BLaER1 treated with 17β-estradiol and CSF1 and Interleukin-3, amounts not matched to agents 10 nM and 100 nM (cell line): ENCODE data around the gene SNX32.

Experiments
- H3K27ac ChIP-seq, 11 experiments: shearing (Covaris generic); formaldehyde crosslinking; 2 replicates each; pipeline ENCODE4 v1.8.1; 2022
- H3K27me3 ChIP-seq, 11 experiments: shearing (Covaris generic); formaldehyde crosslinking; 2 replicates each; pipeline ENCODE4 v1.8.1; 2022
- H3K36me3 ChIP-seq, 11 experiments: shearing (Covaris generic); formaldehyde crosslinking; 2 replicates each; pipeline ENCODE4 v1.8.1; 2022
- H3K4me1 ChIP-seq, 10 experiments: shearing (Covaris generic); formaldehyde crosslinking; 2 replicates each; pipeline ENCODE4 v1.8.1; 2022
- H3K4me2 ChIP-seq, 11 experiments: shearing (Covaris generic); formaldehyde crosslinking; 2 replicates each; pipeline ENCODE4 v1.8.1; 2022
- H3K4me3 ChIP-seq, 10 experiments: shearing (Covaris generic); formaldehyde crosslinking; 2 replicates each; pipeline ENCODE4 v1.8.1; 2022
- H3K9ac ChIP-seq, 11 experiments: shearing (Covaris generic); formaldehyde crosslinking; 2 replicates each; pipeline ENCODE4 v1.8.1; 2022
- H3K9me3 ChIP-seq, 11 experiments: shearing (Covaris generic); formaldehyde crosslinking; replicated peaks in 1 of 11; 2 replicates each; pipeline ENCODE4 v1.8.1; 2022
- H4K20me1 ChIP-seq, 11 experiments: shearing (Covaris generic); formaldehyde crosslinking; 2 replicates each; pipeline ENCODE4 v1.8.1; 2022
- Cebpa-rat ChIP-seq, 11 experiments: shearing (Covaris generic); IDR thresholded peaks; 2 replicates each; pipeline ENCODE4 v1.8.1; 2022

Gene SNX32

GRCh38 chr11:65854852-65855837 lies 21.4 kb downstream of the SNX32 start:
- H3K27me3 ChIP-seq: no peaks in the 10 kb centered on the region
- H3K9me3 ChIP-seq: peaks cover 0 to 16% (median 0%) of the 10 kb centered on the region in 11 experiments; a peak in 9 of 22 replicates
- H3K9ac ChIP-seq: peak overlapping the region; percentile 92 to 99 (median 95); a peak in 19 of 22 replicates
- peak overlapping the region; percentile 84 to 99 (median 96); a peak in 19 of 20 replicates for H3K4me3 ChIP-seq
- peak overlapping the region in 2 of 11 experiments; percentile 3 to 90; a peak in 1 of 22 replicates for H3K27ac ChIP-seq
- H4K20me1 ChIP-seq: peaks cover 73 to 78% (median 78%) of the 10 kb centered on the region in 11 experiments
- TF ChIP-seq Cebpa-rat (IDR thresholded peaks at IDR 0.05): no peak
- H3K4me1 ChIP-seq: peaks cover 30 to 41% (median 35%) of the 10 kb centered on the region in 10 experiments
- peaks cover 58 to 65% (median 60%) of the 10 kb centered on the region in 11 experiments for H3K36me3 ChIP-seq
- H3K4me2 ChIP-seq: peak overlapping the region; percentile 77 to 95 (median 90)

DNA sequence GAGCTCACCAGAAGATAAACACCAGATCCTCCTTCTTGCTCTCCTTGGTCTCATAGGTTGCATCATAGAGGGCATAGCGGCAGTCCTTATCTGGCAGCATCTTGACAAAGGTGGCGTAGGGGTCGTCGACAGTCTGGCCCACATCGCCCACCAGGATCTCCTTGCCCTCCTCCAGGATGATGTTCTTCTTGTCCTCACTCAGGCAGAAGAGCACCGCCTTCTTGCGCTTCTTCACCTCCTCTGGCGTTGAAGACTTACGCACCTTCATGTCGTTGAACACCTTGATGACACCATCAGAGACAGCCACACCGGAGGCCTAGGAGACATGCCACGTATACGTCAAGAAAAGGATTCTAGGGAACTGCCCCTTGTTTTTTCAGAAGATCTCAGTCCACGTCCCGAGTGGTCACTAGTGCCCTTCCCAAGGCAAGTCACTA lies 22.2 kb downstream of the SNX32 start:
- Histone ChIP-seq H4K20me1 (peaks cover 68 to 72% (median 70%) of the 10 kb centered on the region in 11 experiments), H3K4me3 (peak overlapping the region; percentile 84 to 99 (median 96)), H3K27me3 (no peaks in the 10 kb centered on the region), H3K9me3 (peaks cover 0 to 16% (median 0%) of the 10 kb centered on the region in 11 experiments; a peak in 9 of 22 replicates), H3K4me2 (peak overlapping the region; percentile 77 to 95 (median 90)), H3K4me1 (peaks cover 30 to 41% (median 35%) of the 10 kb centered on the region in 10 experiments), H3K36me3 (peaks cover 55 to 61% (median 59%) of the 10 kb centered on the region in 11 experiments), H3K9ac (peak overlapping the region; percentile 92 to 99 (median 95)), H3K27ac (peak overlapping the region in 8 of 11 experiments; percentile 87 to 98 (median 92); a peak in 9 of 22 replicates)
- no peak for TF ChIP-seq Cebpa-rat (IDR thresholded peaks at IDR 0.05)

DNA sequence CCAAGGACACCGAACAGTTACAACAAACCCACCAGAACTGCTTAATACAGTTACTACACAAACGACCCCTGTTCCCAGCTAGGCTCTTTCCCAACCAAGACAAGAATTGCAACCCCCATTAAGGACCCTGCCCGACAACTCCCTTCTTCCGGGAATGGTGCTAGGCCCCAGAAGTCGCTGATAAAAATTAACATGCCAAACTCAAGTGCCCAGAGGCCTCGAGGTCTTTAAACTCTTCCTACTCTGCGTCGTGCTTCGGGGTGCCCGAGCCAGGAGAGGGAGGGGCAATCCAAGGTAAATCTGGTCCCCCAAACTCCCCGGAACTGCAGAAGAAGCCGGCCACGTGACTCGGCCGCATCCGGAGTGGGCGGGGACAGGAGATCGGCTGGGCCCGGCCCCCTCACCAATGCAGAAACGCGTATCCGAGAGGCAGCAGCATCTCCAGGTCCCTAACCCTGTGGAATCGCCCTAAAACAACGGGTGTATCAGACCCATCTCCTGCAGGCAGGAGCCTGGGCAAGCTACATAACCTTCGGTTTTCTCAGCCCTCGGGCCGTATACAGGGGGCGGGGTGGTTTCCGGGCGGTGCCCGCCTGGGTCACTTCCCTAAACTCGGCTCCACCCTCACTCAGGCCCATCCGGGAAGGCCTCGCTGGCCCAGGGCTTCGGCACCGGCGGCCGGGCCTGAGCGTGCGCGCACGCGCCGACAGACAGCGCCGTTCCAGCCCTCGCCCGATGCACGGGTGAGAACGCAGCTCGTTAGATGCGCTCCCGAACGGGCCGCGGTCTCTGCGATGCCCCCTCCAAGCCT lies 23.1 kb downstream of the SNX32 start:
- Histone ChIP-seq H3K4me1 (peaks cover 38 to 49% (median 44%) of the 10 kb centered on the region in 10 experiments), H3K4me2 (peak overlapping the region; percentile 77 to 95 (median 90)), H3K36me3 (peaks cover 50 to 55% (median 53%) of the 10 kb centered on the region in 11 experiments), H3K27me3 (no peaks in the 10 kb centered on the region), H3K9me3 (peaks cover 0 to 8% (median 0%) of the 10 kb centered on the region in 11 experiments; a peak in 5 of 22 replicates), H4K20me1 (peaks cover 59 to 72% (median 64%) of the 10 kb centered on the region in 11 experiments), H3K9ac (peak overlapping the region; percentile 92 to 99 (median 95)), H3K27ac (peak overlapping the region; percentile 87 to 98 (median 94)), H3K4me3 (peak overlapping the region; percentile 84 to 99 (median 96))
- TF ChIP-seq Cebpa-rat (IDR thresholded peaks at IDR 0.05): no peak

- TF ChIP-seq Cebpa-rat (IDR thresholded peaks at IDR 0.05): no peak
- Histone ChIP-seq H3K4me1 (peaks cover 44 to 55% (median 48%) of the 10 kb centered on the region in 10 experiments), H3K9me3 (peaks cover 0 to 3% (median 0%) of the 10 kb centered on the region in 11 experiments; a peak in 3 of 22 replicates), H3K4me2 (peak overlapping the region; percentile 62 to 95 (median 90)), H3K27ac (peak overlapping the region; percentile 87 to 98 (median 94)), H3K36me3 (peaks cover 50 to 55% (median 53%) of the 10 kb centered on the region in 11 experiments), H3K4me3 (peak overlapping the region; percentile 84 to 99 (median 96)), H4K20me1 (peaks cover 54 to 72% (median 63%) of the 10 kb centered on the region in 11 experiments), H3K9ac (peak overlapping the region; percentile 92 to 99 (median 95)), H3K27me3 (no peaks in the 10 kb centered on the region)
These were observed 23.7 kb downstream of the SNX32 start for GRCh38 chr11:65857500-65857852.

DNA sequence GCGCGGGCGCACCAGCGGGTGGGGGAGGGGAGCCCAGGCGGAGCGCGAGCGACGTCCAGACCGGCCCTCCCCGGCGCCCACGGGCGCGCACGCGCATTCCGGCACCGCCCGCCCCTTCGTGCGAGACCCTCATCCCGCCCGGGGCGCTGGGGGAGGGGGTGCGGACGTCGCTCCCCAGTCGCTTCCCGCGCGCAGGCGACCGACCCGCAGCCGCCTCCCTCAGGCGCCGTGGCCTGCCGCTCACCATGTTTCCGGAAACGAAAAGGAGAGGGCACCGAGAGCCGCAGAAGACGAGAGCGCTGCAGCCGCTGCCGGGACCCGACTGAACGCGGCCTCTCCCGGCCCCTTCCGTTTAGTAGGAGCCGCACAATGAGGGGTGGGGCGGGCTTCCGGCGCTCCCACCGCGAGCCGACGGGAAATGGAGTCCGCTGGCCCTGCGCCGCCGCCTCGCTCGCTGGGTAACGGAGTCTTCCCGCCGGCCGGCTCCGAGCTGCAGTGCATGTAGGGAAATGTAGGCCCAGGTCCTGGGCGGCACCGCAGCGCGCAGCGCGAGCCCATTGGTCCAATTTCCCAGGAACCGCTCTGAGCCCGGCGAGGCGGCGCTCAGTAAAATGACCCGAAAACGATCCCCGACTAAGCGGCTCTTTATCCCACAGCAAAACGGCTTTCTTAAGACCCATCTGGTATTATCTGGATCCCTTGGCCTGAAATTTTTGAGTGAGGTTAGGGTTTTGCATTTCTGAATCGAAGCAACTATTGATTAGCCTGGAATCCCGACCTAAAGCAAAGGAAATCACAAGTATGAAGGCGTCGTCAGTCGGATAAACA lies 24.3 kb downstream of the SNX32 start, which contains the start of gene CFL1:
Gene CFL1 (minus strand): TSS at position 328 of the 828 bp plus-strand sequence. CDS start 81 bp downstream, at position 247.
- peak within 1 kb of the TSS; percentile 89 to 98 (median 96) for H3K4me2 ChIP-seq
- no peaks in the 10 kb centered on the region; a peak in 1 of 22 replicates for H3K9me3 ChIP-seq
- peaks cover 50 to 55% (median 53%) of the 10 kb centered on the region in 11 experiments for H3K36me3 ChIP-seq
- peaks cover 46 to 59% (median 51%) of the 10 kb centered on the region in 10 experiments for H3K4me1 ChIP-seq
- TF ChIP-seq Cebpa-rat (IDR thresholded peaks at IDR 0.05): no peak
- peaks cover 48 to 72% (median 60%) of the 10 kb centered on the region in 11 experiments for H4K20me1 ChIP-seq
- H3K27ac ChIP-seq: peak within 1 kb of the TSS; percentile 87 to 98 (median 94)
- peak within 1 kb of the TSS; percentile 92 to 99 (median 95) for H3K9ac ChIP-seq
- no peaks in the 10 kb centered on the region for H3K27me3 ChIP-seq
- peak within 1 kb of the TSS; percentile 84 to 99 (median 96) for H3K4me3 ChIP-seq

GRCh38 chr11:65858681-65859087 lies 24.9 kb downstream of the SNX32 start:
- Histone ChIP-seq H3K9me3 (no peaks in the 10 kb centered on the region; a peak in 1 of 22 replicates), H3K27ac (peak overlapping the region; percentile 87 to 98 (median 91); a peak in 19 of 22 replicates), H3K27me3 (no peaks in the 10 kb centered on the region), H3K9ac (peak overlapping the region; percentile 92 to 99 (median 95)), H3K36me3 (peaks cover 50 to 55% (median 53%) of the 10 kb centered on the region in 11 experiments), H3K4me1 (peaks cover 46 to 60% (median 53%) of the 10 kb centered on the region in 10 experiments), H3K4me2 (peak overlapping the region; percentile 83 to 98 (median 96)), H3K4me3 (peak overlapping the region; percentile 84 to 99 (median 96)), H4K20me1 (peaks cover 42 to 72% (median 57%) of the 10 kb centered on the region in 11 experiments)
- TF ChIP-seq Cebpa-rat (IDR thresholded peaks at IDR 0.05): no peak

- Histone ChIP-seq H3K4me2 (peak overlapping the region; percentile 83 to 98 (median 96)), H3K4me1 (peaks cover 46 to 61% (median 52%) of the 10 kb centered on the region in 10 experiments), H3K27me3 (no peaks in the 10 kb centered on the region), H3K9me3 (no peaks in the 10 kb centered on the region; a peak in 1 of 22 replicates), H3K4me3 (peak overlapping the region; percentile 84 to 99 (median 96)), H3K36me3 (peaks cover 50 to 55% (median 53%) of the 10 kb centered on the region in 11 experiments), H3K27ac (peak overlapping the region; percentile 87 to 98 (median 91)), H3K9ac (peak overlapping the region; percentile 92 to 99 (median 95)), H4K20me1 (peaks cover 36 to 72% (median 57%) of the 10 kb centered on the region in 11 experiments)
- TF ChIP-seq Cebpa-rat (IDR thresholded peaks at IDR 0.05): no peak
These were observed 25.5 kb downstream of the SNX32 start for GRCh38 chr11:65859095-65859811.
